DOHH2 (cell line): ENCODE data around the gene TOB2.

Source experiments
- CTCF ChIP-seq: fragments of 200-600 bp; sonication (generic); IDR thresholded peaks from one replicate; pipeline ENCODE4 v1.5.1; 2014; ENCODE audit warnings: antibody characterized with exemption, mild to moderate bottlenecking, low read depth, low read length; ENCODE audit not compliant: poor library complexity, severe bottlenecking
- EZH2phosphoT487 ChIP-seq: fragments of 200-600 bp; sonication (generic); IDR thresholded peaks from 2 replicates; pipeline ENCODE4 v1.6.1; 2017; ENCODE audit warnings: borderline replicate concordance, mild to moderate bottlenecking, antibody characterized with exemption, low read length, moderate library complexity, mixed read lengths

DNA sequence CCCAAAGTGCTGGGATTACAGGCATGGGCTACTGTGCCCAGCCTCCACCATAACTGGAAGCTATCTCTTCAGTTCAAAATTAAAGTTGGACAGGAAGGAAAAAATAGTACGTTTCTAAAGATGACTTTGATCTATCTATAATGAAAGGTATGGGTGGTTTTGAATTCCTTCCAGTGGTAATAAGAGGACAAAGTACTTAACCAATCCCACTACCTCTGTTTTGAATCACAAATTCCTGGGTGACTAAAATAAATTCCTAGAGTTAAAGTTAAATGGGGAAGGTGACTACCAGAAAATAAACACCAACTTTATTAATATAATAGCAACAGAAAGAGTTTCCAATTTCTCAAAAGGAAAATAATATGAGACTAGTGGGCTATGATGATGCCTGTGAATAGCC is 12.8 kb upstream of the TOB2 start:
- TF ChIP-seq CTCF (no peak), EZH2phosphoT487 (no peak)
